ENCODE measurements around the gene CSN3.
"Not testable (repeated sequence)": the region's sequence is repeated elsewhere in the genome, so short reads cannot be mapped to it uniquely, and the experiment has no call there.

GRCh38 chr4:70221389-70221788 lies 21.0 kb upstream of the CSN3 start:
- not testable (repeated sequence) for TF ChIP-seq CTCF (IDR thresholded peaks at IDR 0.05; ENCODE audit: low read depth, low read length); POLR2A (IDR thresholded peaks at IDR 0.05; ENCODE audit: extremely low read depth, insufficient read length); MAX (IDR thresholded peaks at IDR 0.05; ENCODE audit: low read depth, low read length); MYC (IDR thresholded peaks at IDR 0.05; ENCODE audit: low read depth, low read length)

Measured in NB4 (cell line).